Cerebellar nuclear complex (tissue), 1 donor: ENCODE results near the gene ZNRF3.
A peak's percentile ranks its signal among the peaks of the same experiment; 100 is the strongest.
"Not testable (repeated sequence)": the region's sequence is repeated elsewhere in the genome, so short reads cannot be mapped to it uniquely, and the experiment has no call there.

Experiments used
- DNase-seq, 2 experiments: peaks; one replicate each; lab custom pipeline; 2025; lab: John Stamatoyannopoulos, UW

Gene ZNRF3

GRCh38 chr22:28984482-28985158 lies 101.2 kb downstream of the ZNRF3 start:
- DNase-seq = no peak

GRCh38 chr22:28985581-28986290 lies 102.4 kb downstream of the ZNRF3 start:
- no peak for DNase-seq

- no peak for DNase-seq
Measured at GRCh38 chr22:28986366-28986765, 103.0 kb downstream of the ZNRF3 start.

GRCh38 chr22:28988457-28988856 lies 105.1 kb downstream of the ZNRF3 start:
- DNase-seq = no peak

- no peak for DNase-seq
Measured at GRCh38 chr22:28989035-28989464, 105.7 kb downstream of the ZNRF3 start.

GRCh38 chr22:28989484-28989883 lies 106.1 kb downstream of the ZNRF3 start:
- DNase-seq = no peak

GRCh38 chr22:28989912-28990311 lies 106.5 kb downstream of the ZNRF3 start:
- no peak for DNase-seq

- peak in 1 of 2 experiments; percentile 5 for DNase-seq
Measured at GRCh38 chr22:28992565-28993356, 109.4 kb downstream of the ZNRF3 start.

GRCh38 chr22:28994522-28994921 lies 111.2 kb downstream of the ZNRF3 start:
- no peak for DNase-seq

GRCh38 chr22:28995551-28995950 lies 112.2 kb downstream of the ZNRF3 start:
- no peak for DNase-seq

GRCh38 chr22:28997342-28997741 lies 114.0 kb downstream of the ZNRF3 start:
- DNase-seq = no peak

GRCh38 chr22:28998681-28999080 lies 115.3 kb downstream of the ZNRF3 start:
- DNase-seq = no peak

GRCh38 chr22:28999510-28999909 lies 116.1 kb downstream of the ZNRF3 start:
- no peak for DNase-seq

GRCh38 chr22:28999919-29000556 lies 116.7 kb downstream of the ZNRF3 start:
- DNase-seq = no peak

GRCh38 chr22:29000641-29001040 lies 117.3 kb downstream of the ZNRF3 start:
- no peak for DNase-seq

GRCh38 chr22:29002603-29003002 lies 119.2 kb downstream of the ZNRF3 start:
- DNase-seq = peak in 1 of 2 experiments; percentile 9

- DNase-seq = no peak
Measured at GRCh38 chr22:29003552-29003951, 120.2 kb downstream of the ZNRF3 start.

- no peak for DNase-seq
Measured at GRCh38 chr22:29003975-29004646, 120.7 kb downstream of the ZNRF3 start.

GRCh38 chr22:29004647-29005371 lies 121.4 kb downstream of the ZNRF3 start:
- peak in 1 of 2 experiments; percentile 24 for DNase-seq

GRCh38 chr22:29005754-29006153 lies 122.4 kb downstream of the ZNRF3 start:
- not testable (repeated sequence) for DNase-seq

GRCh38 chr22:29006346-29006745 lies 123.0 kb downstream of the ZNRF3 start:
- no peak for DNase-seq
